Hepatocyte (in vitro differentiated cells): ENCODE results near the gene MAP3K20.

Experiments
- EZH2 ChIP-seq: fragments of 200-600 bp; sonication (generic); IDR thresholded peaks from 2 replicates; pipeline ENCODE4 v1.6.1; 2016; ENCODE audit warnings: antibody characterized with exemption, mild to moderate bottlenecking, borderline replicate concordance
- EZH2phosphoT487 ChIP-seq: fragments of 200-600 bp; sonication (generic); IDR thresholded peaks from one replicate; pipeline ENCODE4 v1.6.1; 2018; ENCODE audit warnings: antibody characterized with exemption, mild to moderate bottlenecking, low read depth, moderate library complexity; ENCODE audit not compliant: unreplicated experiment, severe bottlenecking
- TF ChIP-seq, protein P1 (sequence below): fragments of 200-600 bp; sonication (generic); IDR thresholded peaks from 2 replicates; pipeline ENCODE4 v1.5.1; 2016; ENCODE audit warnings: antibody characterized with exemption, mild to moderate bottlenecking; ENCODE audit not compliant: poor library complexity

DNA sequence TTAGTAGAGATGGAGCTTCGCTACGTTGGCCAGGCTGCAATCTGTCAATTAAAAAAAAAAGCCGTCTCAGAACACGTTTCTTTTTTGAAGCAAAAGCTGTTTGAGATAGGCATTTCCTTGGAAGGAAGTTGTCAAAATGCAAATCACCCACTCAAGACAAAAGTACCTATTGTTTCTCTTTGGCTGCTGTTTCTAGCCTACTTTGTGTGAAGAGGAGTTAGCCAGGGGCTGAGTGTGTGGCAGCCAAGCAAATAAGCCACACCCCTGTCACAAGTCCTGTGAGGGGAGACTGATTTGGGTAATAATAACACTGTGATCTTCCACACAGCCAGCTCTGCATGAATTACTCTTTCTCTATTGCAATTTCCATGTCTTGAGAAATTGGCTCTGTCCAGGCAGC is 231.6 kb downstream of the MAP3K20 start:
- TF ChIP-seq, protein P1, sequence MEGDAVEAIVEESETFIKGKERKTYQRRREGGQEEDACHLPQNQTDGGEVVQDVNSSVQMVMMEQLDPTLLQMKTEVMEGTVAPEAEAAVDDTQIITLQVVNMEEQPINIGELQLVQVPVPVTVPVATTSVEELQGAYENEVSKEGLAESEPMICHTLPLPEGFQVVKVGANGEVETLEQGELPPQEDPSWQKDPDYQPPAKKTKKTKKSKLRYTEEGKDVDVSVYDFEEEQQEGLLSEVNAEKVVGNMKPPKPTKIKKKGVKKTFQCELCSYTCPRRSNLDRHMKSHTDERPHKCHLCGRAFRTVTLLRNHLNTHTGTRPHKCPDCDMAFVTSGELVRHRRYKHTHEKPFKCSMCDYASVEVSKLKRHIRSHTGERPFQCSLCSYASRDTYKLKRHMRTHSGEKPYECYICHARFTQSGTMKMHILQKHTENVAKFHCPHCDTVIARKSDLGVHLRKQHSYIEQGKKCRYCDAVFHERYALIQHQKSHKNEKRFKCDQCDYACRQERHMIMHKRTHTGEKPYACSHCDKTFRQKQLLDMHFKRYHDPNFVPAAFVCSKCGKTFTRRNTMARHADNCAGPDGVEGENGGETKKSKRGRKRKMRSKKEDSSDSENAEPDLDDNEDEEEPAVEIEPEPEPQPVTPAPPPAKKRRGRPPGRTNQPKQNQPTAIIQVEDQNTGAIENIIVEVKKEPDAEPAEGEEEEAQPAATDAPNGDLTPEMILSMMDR: no peak
- TF ChIP-seq EZH2: no peak
- no peak for TF ChIP-seq EZH2phosphoT487
